GM18498 (cell line): ENCODE data around the gene ADIRF.
"Not testable (repeated sequence)": the region's sequence is repeated elsewhere in the genome, so short reads cannot be mapped to it uniquely, and the experiment has no call there.

Experiments used
- ATAC-seq: cut with Tn5 transposase; IDR thresholded peaks from one replicate; pipeline ENCODE4 v1.9.1; 2021; ENCODE audit warnings: mild to moderate bottlenecking, moderate library complexity; ENCODE audit not compliant: unreplicated experiment

Gene ADIRF

GRCh38 chr10:86976362-86977056 lies 8.2 kb downstream of the ADIRF start:
- ATAC-seq: no peak

GRCh38 chr10:86978457-86978856 lies 10.2 kb downstream of the ADIRF start:
- ATAC-seq: not testable (repeated sequence)

DNA sequence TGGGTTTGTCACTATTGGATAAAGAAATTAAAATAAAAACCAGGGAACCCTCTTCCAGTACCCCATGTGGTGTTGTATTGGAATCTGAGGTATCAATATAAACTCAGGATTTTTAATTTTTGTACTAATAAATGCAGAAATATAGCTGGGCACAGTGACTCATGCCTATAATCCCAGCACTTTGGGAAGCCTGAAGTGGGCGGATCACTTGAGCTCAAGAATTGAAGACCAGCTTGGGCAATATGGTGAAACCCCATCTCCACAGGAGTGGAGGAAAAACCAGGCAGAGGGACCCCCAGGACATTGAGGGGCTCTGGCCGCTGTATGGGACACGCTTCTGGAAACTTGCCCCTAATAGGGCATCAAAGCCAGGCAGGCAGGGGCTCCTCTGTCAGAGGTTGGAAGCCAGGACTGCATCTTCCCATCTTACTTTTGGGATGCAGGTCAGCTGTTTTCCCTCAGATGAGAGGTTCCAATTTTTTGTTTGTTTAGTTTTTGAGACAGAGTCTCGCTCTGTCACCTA lies 11.1 kb downstream of the ADIRF start:
- no peak for ATAC-seq

DNA sequence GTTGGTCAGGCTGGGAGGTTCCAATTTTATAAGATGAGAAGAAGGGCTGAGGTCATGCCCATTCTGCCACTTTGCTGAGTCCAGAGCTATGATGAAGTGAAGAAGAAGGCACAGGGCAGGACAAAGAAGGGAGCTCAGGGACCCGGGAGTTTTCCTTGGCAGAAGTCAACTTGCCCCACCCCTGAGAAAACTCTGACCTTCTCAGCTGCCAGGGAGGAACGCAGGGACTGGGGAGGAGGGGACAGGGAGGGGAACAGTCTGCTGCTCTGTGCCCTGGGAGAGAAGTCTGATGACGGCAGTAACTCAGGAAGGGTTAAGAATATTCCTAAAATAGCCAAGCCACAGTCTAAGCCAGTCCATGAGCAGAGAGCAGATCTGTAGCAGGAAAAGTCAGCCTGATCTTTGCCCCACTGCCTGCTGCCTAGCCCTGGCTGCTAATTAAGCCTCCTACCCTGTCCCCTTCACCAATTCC lies 11.7 kb downstream of the ADIRF start:
- ATAC-seq: no peak

- ATAC-seq: not testable (repeated sequence)
Measured at GRCh38 chr10:86981020-86981419, 12.7 kb downstream of the ADIRF start.

GRCh38 chr10:86981716-86982115 lies 13.4 kb downstream of the ADIRF start:
- no peak for ATAC-seq

GRCh38 chr10:86984498-86984897 lies 16.2 kb downstream of the ADIRF start:
- ATAC-seq: not testable (repeated sequence)

DNA sequence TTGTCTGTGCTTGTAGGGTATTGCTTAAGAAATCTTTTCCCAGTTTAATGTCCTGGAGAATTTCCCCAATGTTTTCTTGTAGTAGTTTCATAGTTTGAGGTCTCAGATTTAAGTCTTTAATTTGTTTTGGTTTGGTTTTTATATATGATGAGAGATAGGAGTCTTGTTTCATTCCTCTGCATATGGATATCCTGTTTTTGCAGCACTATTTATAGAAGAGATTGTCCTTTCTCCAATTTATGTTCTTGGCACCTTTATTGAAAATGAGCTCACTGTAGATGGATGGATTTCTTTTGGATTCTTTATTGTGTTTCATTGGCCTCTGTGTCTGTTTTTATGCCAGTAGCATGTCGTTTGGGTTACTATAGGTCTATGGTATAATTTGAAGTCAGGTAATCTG lies 20.2 kb downstream of the ADIRF start:
- no peak for ATAC-seq

GRCh38 chr10:86991362-86991761 lies 23.1 kb downstream of the ADIRF start:
- ATAC-seq: not testable (repeated sequence)

- no peak for ATAC-seq
Measured at GRCh38 chr10:86992456-86992855, 24.2 kb downstream of the ADIRF start.

DNA sequence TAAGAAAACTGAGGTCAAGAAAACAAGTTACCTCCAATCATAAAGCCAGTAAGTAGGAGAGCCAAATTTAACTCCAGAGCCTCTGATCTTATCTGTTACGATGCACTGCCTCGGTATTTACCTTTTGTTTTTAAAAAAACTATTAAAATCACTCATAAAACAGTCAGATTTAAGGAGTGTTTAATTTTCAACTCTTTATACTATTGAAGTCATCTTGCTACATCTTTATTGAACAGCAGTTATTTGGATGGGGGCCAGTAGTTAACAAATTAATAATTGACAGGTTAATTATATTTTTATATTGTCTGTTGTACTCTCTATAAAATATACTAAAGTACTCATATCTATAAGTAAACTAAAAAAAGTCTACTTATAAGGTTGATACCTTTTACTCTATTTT lies 24.6 kb downstream of the ADIRF start:
- ATAC-seq: no peak

DNA sequence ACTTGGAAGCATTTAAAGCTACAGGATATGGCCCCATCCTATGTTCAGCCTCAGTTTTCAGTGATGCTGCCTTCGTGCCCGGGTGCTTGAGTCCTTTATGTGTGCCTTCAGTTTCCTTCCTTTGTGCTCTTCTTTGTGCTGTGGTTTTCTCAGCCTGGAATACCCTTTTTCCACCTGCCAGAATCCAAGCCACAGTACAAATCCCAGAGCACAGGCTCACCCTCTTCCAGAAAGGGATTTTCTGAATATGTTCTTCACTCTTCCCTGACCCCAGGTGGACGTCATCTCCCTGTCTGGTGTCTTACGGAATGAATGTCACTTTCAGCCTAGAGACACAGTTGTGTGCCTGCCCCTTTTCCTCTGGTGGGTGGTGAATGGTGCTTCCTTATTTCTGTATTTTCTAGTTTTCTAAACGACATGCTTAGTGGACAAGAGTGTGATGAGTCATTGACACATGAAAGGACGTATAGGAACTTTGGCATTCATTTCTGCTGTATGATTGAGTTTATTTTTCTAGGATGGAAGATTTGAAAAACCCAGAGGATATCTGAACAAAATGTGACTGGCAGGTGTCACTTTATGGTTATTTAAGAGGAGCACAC lies 31.6 kb downstream of the ADIRF start:
- not testable (repeated sequence) for ATAC-seq

- ATAC-seq: no peak
Measured at GRCh38 chr10:87000491-87000890, 32.2 kb downstream of the ADIRF start.

GRCh38 chr10:87007124-87007523 lies 38.8 kb downstream of the ADIRF start:
- not testable (repeated sequence) for ATAC-seq

GRCh38 chr10:87007674-87008073 lies 39.4 kb downstream of the ADIRF start:
- not testable (repeated sequence) for ATAC-seq

DNA sequence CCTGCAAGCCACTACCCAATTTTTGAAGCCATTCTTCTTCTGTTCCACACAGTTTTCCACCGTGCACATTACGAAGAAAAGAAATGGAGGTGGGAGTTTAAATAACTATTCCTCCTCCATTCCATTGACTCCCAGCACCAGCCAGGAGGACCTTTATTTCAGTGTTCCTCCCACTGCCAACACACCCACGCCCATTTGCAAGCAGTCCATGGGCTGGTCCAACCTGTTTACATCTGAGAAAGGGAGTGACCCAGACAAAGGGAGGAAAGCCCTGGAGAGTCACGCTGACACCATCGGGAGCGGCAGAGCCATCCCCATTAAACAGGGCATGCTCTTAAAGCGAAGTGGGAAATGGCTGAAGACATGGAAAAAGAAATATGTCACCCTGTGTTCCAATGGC lies 40.0 kb downstream of the ADIRF start:
- ATAC-seq: not testable (repeated sequence)

DNA sequence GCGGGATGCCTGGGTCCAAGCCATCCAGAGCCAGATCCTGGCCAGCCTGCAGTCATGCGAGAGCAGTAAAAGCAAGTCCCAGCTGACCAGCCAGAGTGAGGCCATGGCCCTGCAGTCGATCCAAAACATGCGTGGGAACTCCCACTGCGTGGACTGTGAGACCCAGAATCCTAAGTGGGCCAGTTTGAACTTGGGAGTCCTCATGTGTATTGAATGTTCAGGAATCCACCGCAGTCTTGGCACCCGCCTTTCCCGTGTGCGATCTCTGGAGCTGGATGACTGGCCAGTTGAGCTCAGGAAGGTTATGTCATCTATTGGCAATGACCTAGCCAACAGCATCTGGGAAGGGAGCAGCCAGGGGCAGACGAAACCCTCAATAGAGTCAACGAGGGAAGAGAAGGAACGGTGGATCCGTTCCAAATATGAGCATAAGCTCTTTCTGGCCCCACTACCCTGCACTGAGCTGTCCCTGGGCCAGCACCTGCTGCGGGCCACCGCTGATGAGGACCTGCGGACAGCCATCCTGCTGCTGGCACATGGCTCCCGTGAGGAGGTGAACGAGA lies 40.9 kb downstream of the ADIRF start:
- ATAC-seq: not testable (repeated sequence)

DNA sequence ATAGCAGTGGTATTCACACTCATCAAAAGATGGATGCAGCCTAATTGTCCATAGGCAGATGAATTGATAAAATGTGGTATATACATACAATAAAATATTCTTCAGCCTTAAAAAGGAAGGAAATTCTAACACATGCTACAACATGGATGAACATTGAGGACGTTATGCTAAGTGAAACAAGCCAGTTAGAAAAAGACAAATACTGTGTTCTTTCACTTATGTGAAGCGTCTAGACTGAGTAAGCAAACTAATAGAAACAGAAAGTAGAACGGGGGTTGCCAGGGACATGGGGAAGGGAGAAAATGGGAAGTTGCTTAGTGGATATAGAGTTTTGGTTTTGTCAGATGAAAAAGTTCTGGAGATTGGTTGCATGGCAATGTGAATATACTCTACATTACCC lies 45.2 kb downstream of the ADIRF start:
- not testable (repeated sequence) for ATAC-seq

DNA sequence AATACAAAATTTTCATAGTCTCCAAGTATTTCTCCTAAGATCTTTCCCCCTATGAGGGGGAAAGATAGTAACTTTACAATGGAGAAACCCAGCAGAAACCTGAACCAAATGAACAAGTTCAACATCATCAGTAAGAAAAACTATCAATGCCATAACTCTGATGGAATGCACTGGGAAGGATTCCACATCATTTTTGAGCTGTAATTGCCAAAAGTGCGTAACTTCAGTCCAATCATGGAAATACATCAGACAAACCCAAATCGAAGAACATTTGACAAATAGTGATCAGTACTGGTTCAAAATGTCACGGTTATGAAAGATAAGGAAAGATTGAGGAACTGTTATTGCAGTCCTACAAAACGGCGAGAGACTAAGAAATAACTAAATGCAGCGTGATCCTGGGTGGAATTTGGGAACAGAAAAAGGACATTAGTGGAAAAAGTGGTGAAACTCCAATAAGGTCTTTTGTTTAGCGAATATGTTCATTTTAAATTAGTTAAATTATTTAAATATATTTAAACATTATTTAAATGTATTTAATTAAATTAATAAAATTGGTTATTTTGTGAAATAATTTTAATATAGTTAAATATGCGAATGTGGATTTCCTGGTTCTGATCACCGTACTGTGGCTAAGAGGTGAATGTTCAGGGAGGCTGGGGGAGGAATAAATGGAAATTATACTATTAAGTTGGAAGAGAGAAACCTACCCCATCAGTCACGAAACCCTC lies 46.9 kb downstream of the ADIRF start:
- ATAC-seq: not testable (repeated sequence)

GRCh38 chr10:87018127-87018526 lies 49.8 kb downstream of the ADIRF start:
- ATAC-seq: not testable (repeated sequence)

GRCh38 chr10:87019066-87019465 lies 50.8 kb downstream of the ADIRF start:
- not testable (repeated sequence) for ATAC-seq
